Measurements from ENCODE around the gene PIANP.

The PIANP gene

GRCh38 chr12:6703631-6704030 lies 3.0 kb upstream of the PIANP start:
- DNase-seq, result no peak

DNA sequence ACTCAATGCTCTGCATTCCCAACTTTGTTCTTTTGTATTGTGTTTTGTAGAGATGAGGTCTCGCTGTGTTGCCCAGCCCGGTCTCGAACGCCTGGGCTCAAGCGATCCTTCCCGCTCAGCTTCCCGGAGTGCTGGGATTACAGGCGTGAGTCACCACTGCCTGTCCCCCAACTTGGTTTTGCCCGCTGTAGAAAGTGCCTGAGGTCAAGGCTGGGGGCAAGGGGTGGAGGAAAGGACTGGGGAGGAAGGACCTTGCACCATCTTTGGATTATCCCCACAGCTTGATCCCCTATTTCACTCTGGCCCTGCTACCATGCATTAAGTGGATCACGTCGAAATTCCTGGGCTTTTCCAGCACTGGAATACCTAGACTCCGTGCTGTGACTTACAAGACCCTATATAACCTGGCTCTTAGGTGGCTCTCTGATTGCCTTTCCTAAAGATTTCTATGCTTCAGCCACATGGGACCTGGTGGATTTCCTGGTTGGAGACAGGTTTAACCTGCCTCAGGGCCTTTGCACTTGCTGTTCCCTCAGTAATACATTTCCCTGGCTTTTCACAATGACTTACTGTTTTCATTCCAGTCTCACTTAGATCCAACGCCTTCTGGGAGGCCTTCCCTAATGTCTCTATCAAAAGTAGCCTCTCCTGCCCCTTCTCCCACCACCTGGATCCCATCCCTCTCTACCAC lies 608 bp upstream of the PIANP start:
- peak; percentile 41 for DNase-seq

DNA sequence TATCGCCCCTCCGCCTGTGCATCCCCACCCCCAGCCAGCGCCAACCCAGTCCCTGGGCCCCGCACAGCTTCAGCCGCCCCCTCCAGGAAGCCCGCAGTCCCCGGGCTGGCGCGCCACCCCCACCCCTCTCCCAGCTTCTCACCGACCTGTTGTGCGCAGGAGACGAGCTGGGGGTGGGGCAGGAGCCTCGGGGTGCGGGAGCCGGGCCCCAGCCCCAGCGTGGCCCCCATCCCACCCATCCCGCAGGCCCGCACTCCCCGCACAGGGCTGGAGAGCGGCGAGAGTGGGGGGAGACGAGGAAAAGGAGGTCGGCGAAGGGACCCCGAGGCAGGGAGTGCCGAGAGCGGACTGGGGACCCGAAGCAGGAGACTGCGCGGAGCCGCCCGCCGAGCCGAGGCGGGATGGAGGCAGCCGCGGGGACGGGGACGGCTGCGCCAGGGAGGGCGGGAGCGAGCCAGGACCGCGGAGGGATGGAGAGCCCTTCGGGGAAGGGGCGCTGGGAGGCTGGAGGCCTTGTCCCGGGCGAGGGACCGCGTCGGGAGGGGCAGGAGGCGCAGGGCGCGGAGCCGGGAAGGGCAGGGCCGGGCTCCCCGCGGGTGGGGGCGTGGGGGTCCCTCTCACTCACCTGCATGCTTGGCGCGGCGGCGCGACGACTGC lies 498 bp downstream of the PIANP start:
- no peak for DNase-seq

DNA sequence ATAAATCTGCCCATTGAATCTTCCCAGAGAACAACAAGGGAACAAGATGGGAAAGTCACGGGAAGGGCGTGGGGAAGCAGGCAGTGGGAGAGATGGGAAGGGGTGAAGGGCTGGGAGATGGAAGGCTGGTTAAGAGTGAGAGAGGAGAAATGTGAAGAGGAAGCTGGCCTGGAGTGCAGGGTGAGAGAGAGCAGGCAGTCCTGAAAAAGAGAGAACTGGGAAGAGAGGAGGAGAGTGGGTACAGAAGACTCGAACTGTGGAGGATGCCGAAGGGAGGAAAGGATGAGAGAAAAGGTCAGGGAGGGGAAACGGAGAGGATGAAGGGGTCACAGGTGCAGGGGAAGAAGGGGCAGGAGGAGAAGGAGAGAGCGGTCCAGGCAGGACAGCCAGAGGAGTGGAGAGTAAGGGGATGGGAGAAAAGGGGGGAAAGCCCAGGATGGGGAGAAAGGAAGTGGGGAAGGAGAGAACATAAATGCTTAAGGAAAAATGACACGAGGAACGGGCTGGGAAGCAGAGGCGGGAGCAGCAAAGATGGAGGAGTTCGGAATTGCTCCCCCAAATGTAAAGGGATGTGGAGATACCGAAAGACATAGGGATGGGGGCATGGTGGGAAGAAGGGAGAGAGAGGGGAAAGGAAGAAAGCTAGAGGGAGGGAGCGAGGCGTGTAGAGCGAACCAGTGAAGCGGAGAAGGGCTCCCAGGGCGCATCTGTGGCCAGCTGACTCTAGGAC lies 1.2 kb downstream of the PIANP start:
- no peak for DNase-seq

DNA sequence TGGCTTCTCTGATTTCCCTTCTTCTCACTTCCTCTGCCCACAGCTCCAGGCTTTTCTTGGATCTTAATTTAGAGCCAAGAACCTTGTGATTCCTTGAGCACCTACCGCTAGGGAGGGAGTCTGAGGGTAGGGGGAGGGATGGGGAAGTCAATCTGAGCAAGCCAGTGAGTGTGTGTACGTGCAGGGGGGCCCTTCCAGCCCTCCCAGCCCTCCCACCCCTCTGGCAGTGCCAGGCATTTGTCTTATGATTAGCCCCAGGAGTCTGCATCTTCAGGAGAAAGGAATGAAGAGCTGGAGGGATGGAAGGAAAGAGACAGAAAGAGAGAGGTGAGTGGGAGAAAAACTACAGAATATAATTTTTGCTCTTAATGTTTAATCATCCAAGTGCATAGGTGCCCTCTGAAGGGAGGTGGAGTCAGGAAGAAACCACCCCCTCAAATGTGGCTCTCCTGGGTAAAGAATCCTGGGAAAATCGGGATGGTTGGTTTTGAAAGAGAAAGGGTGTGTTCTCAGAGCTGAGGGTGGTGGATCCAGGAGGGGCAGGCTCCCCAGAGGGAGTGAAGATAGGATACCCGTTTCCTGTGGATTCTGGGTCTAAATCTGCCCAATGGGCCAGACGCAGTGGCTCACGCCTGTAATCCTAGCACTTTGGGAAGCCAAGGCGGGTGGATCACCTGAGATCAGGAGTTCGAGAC lies 2.1 kb downstream of the PIANP start:
- no peak for DNase-seq

GRCh38 chr12:6697584-6698351 lies 2.8 kb downstream of the PIANP start:
- peak; percentile 80 for DNase-seq

DNA sequence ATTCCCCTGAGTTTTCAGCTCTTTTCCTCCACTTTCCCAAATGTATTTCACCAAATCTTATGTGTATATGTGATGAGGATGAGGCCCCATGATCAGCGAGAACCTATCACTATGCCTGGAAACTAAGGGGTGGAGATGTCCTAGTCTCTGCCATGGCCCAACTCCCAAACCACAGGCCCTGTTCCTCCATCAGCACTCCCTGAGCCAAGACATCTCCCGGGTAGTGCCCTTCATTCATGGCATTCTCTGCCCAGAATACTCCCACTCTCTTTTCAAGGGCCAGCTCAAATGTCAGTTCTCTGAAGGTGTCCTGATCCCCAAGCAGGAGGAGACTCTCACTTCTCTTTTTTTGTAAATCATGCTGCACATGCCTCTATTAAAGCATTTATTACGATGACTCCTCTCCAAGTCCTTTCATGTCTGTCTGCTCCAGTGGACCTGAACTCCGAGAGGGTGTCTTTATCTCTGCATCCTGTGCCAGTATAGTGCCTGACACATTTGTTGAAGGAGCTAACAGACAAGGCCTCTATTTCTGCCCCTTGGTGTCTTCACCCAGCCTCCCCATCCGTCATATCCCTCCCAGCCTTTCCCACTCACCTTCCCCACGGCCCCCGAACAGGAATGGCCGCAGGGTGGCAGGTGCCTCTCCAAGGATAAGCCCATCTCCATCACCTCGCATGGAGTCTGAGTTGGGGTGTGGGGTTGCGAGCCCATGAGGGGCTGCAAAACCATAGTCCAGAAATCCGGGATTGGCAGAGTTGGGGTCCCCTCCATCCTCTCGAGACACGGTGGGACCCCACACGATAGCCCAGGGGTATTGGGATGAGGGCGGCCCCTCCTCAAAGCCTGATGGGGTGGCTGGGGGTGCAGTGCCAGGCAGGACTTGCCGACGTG lies 3.7 kb downstream of the PIANP start:
- DNase-seq, result no peak

GRCh38 chr12:6695313-6696045 lies 5.1 kb downstream of the PIANP start:
- no peak for DNase-seq

- DNase-seq, result no peak
Measured at GRCh38 chr12:6694701-6695100, 5.9 kb downstream of the PIANP start.

- DNase-seq, result no peak
Measured at GRCh38 chr12:6693832-6694355, 6.7 kb downstream of the PIANP start.

DNA sequence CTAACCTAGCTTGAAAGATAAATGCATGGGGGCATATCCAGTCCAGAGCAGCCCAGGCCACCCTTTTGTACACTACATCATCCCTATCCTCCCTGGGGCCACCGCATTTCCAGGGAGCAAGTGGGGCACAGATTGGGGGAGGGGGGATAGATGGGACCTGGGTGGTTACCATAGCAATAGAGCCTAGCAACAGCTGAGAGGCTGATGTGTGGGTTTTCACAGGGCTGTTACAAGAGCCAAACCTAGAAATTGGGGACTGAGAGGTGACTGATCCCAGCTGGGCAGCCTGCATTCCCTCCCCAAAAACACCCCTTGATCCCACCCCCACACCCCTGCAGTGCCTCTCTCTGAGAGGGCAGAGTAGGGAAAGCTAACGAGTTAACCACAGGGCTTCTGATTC lies 7.7 kb downstream of the PIANP start:
- DNase-seq, result no peak

DNA sequence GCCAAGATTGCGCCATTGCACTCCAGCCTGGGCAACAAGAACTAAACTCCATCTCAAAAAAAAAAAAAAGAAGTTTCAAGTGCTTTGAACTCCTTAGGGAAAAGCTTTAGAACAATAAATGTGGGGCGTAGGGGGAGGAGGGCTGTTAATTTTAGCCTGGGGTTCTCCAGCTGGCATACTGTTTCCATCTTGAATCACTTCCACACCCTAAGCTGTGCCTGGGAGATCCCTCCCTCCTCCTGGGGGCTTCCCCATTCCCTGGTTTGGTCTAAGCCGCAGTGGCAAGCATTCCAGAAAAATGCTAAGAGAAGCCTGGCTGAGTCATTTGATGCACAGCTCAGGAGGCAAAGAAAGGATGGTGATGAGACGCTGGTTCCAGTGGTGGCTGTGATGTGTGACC lies 9.1 kb downstream of the PIANP start:
- DNase-seq, result peak; percentile 78

DNA sequence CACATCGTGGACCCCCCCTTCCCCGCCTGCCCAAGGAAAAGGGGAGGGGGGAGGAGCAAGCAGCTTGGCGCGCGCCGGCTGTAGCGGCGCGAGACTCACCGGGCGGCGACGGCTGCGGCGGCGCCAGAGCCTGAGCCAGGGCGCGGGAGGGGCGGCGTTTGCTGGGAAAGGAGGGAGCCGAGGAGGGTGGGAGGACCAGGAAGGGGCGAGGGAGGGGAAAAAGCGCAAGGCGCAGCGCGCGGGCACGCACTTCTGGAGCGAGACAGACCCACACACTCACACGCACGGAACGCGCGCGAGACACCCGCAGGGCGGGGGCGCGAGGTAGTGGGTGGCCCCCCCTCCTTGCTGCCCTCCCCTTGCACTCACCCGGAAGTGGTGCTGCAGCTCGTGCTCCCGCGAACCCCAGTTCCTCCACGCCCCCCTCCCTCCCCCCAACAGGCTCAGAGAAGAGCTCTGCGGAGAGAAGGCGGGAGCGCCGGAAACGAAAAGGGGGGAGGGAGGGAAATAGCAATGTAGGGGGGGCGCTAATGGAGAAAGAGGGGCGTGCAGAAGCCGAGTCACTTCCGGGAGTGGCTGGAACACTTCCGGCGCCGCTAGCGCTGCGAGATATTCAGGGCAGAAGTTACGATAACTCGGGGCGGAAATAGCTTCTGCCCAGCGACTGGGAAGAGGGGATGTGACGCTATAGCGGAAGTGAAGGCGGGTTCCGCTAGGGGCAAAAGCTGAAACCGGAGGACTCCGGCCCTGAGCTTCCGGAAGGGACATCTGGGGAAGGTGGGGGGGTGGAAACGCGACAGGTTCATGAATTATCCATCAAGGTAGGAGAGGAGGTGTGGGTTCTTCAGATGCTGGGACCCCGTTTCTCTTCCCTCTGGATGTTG lies 11.4 kb downstream of the PIANP start, which contains the start of gene ZNF384:
Gene ZNF384, minus strand, starts transcription at position 377 of the 884 bp plus-strand sequence. CDS start 9,855 bp downstream, outside the sequence.
- DNase-seq, result peak; percentile 100

DNA sequence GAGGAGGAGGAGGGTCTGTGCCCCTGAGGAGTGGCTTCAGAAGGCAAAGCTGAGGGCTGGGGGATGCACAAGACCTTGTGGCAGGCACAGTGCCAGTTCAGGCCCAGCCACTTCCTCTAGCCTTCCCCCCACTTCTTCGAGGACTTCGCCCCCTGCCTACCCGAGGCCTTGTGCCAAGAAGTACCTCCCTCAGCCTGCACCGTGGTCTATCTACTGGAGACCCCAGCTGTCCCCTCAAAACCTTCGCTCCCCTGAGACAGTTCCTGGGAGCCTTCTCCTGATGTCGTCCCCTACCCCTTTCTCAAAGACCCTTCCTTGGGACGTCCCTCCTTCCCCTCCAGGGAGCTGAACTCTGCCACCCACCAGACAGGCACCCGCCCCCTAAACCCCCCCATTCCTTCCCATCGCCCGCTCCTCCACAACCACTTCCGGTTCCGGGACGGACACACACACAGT lies 12.0 kb downstream of the PIANP start:
- no peak for DNase-seq

DNA sequence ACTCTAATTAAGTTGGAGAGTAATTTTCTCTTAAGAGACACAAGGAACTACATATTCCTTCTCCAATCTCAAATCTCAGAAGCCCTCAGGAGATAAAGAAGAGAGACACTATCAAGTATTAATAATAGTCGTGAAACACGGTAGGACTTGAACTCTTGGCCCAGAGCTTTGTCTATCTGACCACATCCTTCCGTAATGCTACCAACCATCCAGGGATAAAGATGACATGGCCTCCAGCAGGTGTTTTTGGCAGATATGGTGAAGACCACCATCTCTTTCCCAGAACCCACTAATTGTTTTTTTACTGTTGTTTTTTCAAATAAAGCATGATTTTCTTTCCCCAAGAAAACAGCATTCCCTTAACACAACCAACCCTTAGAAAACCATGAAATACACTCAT lies 14.8 kb downstream of the PIANP start:
- DNase-seq, result no peak

DNA sequence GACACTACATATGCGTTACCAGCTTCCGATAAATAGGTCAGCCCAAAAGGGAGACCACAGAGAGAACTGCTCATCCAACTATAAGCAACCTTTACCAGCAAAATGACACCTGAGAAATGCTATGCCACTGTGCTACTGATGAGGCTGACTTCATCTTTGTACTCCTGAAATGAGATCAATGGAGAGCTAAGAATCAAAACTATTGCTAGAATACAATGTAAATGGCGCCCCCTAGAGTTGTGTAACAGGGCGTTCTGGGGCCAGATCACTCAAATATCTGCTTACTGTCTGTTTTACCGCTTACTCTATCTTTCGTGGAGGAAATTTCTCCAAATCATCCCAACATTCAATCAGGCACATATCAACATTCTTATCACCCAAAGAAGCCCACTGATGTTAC lies 16.0 kb downstream of the PIANP start:
- peak; percentile 47 for DNase-seq

- no peak for DNase-seq
Measured at GRCh38 chr12:6676962-6677361, 23.7 kb downstream of the PIANP start.

GRCh38 chr12:6672143-6672542 lies 28.5 kb downstream of the PIANP start:
- DNase-seq, result no peak

DNA sequence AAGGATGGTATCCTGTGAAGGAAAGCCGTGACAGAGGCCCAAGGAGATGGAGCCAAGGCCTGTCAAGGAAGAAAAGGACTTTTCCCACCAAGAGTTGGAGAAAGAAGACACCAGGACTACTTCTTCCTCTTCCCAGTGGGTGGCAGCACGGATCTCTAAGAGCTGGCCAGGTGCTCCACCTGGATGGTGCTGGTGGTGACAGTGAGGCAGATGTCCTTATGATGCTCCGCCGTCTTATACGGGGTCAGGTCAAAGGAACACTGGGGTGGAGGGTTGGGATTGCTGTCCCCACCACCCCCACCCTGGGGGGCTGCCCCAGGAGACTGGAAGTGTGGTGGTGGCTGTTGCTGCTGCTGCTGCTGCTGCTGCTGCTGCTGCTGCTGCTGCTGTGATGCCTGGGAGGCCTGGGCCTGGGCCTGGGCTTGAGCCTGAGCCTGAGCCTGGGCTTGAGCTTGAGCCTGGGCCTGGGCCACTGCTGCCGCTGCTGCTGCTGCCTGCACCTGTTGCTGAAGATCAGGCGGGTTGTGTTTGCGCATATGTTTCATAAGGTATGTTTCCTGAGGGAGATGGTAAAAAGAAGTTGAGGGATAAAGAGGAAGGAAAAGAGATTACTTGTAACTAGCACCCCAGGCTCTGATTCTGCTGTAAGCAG lies 32.9 kb downstream of the PIANP start:
- no peak for DNase-seq

Measured in EL (cell line).